ENCODE measurements around the gene NUP93. TPM values are rescaled to one million over a fixed set of nuclear protein-coding genes. Genes with fewer than 3 reads are reported as not detected.
"Not testable (repeated sequence)": the region's sequence is repeated elsewhere in the genome, so short reads cannot be mapped to it uniquely, and the experiment has no call there.

Gene NUP93
- total RNA-seq, 2 donors from 2014 or later, result 18.1 to 19.8 TPM

DNA sequence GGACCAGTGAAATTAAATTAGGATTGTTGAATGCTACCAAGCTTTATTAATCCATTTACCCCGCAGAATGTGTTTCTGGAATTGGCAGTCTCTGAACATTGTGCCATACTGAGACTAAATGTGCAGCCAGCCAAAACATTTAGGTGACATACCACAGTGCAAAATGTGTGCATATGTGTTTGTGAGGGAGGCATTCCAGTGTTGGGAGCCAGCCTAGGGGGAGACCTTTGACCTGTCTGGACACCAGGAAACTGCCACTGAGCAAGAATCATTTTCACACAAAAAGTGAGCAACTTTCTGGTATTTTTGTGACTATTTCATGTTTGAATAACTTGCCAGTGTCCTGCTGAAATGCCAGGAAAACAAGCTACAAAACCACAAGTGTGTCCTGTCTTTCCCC, 70.4 kb downstream of the NUP93 start:
- Histone ChIP-seq H3K4me3 (no peak overlapping the region), H3K27ac (no peak overlapping the region), H3K4me1 (no peaks in the 10 kb centered on the region), H3K9me3 (no peaks in the 10 kb centered on the region), H3K36me3 (no peaks in the 10 kb centered on the region), H3K27me3 (no peaks in the 10 kb centered on the region)
- TF ChIP-seq, protein P1, sequence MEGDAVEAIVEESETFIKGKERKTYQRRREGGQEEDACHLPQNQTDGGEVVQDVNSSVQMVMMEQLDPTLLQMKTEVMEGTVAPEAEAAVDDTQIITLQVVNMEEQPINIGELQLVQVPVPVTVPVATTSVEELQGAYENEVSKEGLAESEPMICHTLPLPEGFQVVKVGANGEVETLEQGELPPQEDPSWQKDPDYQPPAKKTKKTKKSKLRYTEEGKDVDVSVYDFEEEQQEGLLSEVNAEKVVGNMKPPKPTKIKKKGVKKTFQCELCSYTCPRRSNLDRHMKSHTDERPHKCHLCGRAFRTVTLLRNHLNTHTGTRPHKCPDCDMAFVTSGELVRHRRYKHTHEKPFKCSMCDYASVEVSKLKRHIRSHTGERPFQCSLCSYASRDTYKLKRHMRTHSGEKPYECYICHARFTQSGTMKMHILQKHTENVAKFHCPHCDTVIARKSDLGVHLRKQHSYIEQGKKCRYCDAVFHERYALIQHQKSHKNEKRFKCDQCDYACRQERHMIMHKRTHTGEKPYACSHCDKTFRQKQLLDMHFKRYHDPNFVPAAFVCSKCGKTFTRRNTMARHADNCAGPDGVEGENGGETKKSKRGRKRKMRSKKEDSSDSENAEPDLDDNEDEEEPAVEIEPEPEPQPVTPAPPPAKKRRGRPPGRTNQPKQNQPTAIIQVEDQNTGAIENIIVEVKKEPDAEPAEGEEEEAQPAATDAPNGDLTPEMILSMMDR (IDR thresholded peaks at IDR 0.05), result no peak
- no peak for DNase-seq (ENCODE audit: low spot score)

DNA sequence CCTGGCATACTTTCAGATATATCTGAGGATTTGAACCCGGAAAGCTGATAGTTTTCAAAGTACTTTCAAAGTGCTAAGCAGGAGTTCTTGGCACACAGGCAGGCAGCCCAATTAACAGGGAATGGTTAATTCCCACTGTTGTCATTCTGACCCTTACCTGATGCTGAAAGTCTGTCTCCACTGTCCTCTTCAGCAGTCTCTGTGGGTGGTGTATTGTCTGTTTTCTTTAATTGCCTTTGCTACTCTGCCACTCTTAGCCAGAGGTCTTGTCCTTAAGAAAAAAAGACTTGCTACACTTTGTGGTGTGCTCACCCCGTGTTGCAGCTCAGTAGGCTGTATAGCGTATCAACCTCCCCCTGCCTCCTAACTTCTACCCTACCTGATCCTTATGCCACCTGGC, 71.8 kb downstream of the NUP93 start:
- TF ChIP-seq, protein P1 (IDR thresholded peaks at IDR 0.05), result no peak
- Histone ChIP-seq H3K4me3 (no peak overlapping the region), H3K27me3 (no peaks in the 10 kb centered on the region), H3K9me3 (no peaks in the 10 kb centered on the region), H3K36me3 (peaks cover 5% of the 10 kb centered on the region), H3K4me1 (no peaks in the 10 kb centered on the region), H3K27ac (no peak overlapping the region)
- no peak for DNase-seq (ENCODE audit: low spot score)

DNA sequence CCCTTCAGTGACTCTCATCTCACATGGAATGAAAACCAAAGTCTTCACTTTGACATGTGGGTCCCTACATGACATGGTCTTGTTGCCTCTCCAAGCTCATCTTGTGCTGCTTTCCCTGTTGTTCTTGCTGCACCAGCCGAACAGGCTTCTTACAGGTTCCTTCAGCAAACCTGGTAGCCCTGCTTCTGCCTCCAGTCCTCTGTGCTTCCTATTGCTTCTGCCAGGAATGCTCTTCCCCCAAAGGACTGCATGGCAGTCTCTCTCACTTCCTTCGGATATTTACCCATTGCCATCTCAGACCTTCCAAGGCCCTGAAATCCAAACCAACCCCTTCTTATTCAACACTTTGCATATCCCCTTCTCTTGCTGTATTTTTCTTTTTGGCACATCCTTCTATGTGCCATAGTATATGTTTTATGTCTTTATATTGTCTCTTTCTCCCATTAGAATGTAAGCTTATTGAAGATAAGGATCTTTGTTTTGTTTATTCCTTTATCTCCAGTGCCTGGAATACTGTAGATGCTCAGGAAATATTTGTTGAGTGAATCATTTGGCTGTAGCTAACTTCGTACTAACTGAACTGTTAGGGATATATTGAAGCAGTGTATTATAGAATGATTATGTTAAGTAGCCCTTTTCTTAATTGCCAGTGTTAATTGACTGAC, 77.2 kb downstream of the NUP93 start:
- no peak overlapping the region for H3K27ac ChIP-seq
- no peak overlapping the region for H3K4me3 ChIP-seq
- no peaks in the 10 kb centered on the region for H3K4me1 ChIP-seq
- H3K9me3 ChIP-seq, result no peaks in the 10 kb centered on the region
- TF ChIP-seq, protein P1 (IDR thresholded peaks at IDR 0.05), result no peak
- peaks cover 20% of the 10 kb centered on the region for H3K36me3 ChIP-seq
- no peaks in the 10 kb centered on the region for H3K27me3 ChIP-seq
- no peak for DNase-seq (ENCODE audit: low spot score)

DNA sequence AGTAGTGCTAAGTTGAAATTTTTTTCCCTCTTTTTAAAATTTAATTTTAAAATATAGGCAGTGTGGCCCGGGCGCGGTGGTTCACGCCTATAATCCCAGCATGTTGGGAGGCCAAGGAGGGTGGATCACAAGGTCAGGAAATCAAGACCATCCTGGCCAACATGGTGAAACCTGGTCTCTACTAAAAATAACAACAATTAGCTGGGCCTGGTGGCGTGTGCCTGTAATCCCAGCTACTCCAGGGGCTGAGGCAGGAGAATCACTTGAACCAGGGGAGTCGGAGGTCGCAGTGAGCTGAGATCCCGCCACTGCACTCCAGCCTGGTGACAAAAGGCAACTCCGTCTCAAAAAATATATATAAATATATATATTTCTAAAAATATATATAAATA, 77.7 kb downstream of the NUP93 start:
- H3K9me3 ChIP-seq; H3K27me3 ChIP-seq; H3K27ac ChIP-seq; DNase-seq (ENCODE audit: low spot score); H3K4me1 ChIP-seq; H3K4me3 ChIP-seq: not testable (repeated sequence)
- H3K36me3 ChIP-seq, result peaks cover 20% of the 10 kb centered on the region

DNA sequence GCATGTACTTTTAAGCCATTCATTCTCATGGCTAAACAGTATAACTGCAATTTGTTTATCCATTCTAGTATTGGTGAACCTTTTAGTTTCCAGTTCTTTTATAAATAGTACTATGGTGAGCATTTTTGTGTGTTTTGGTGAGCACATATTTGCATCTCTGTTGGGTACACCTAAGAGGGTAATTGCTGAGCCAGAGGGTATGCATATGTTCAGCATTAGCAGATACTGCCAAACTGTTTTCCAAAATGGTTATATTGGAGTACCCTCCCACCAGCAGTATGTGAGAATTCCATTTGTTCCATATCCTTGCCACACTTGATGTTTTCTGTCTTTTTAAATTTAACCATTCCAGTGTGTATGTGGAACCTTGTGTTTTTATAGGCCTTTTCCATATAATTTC, 81.0 kb downstream of the NUP93 start:
- no peaks in the 10 kb centered on the region for H3K27me3 ChIP-seq
- no peak overlapping the region for H3K4me3 ChIP-seq
- no peak for DNase-seq (ENCODE audit: low spot score)
- peaks cover 0 to 5% of the 10 kb centered on the region in 2 donors for H3K4me1 ChIP-seq
- no peaks in the 10 kb centered on the region for H3K9me3 ChIP-seq
- TF ChIP-seq, protein P1 (IDR thresholded peaks at IDR 0.05), result no peak
- H3K36me3 ChIP-seq, result peaks cover 20% of the 10 kb centered on the region
- no peak overlapping the region for H3K27ac ChIP-seq

DNA sequence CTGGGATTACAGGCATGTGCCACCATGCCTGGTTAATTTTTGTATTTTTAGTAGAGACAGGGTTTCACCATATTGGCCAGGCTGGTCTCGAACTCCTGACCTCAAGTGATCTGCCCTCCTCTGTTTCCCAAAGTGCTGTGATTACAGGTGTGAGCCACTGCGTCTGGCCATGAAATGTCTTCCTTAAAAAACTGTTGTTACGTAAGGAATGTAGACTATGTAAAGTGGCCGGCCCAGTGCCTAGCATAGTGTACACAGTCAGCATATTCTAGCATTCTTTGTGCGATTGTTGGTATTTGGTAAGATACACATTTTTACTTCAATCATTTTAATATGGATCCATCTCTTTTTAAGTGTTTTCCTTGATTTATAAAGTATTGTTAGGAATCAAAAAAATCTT, 81.7 kb downstream of the NUP93 start:
- peaks cover 15% of the 10 kb centered on the region for H3K36me3 ChIP-seq
- H3K4me1 ChIP-seq; H3K9me3 ChIP-seq; H3K4me3 ChIP-seq; H3K27me3 ChIP-seq; H3K27ac ChIP-seq; DNase-seq (ENCODE audit: low spot score): not testable (repeated sequence)

DNA sequence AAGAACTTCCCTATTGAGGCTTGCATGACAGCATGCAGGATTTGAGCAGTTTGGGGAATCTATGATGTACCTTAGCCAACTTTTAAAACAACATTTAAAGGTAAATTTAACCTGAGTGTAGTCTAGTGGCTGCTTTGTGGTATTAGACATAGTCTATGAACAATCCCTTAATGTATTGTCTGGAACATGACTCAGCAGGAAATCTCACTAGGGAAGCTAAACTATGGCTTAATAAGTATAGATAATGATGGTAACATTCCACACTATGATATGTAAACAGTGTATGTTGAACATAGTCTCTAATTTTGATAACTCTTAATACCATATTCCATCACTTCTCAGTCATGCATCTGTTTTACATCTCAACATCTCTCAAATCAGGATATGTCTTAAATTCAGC, 83.0 kb downstream of the NUP93 start:
- TF ChIP-seq, protein P1 (IDR thresholded peaks at IDR 0.05), result no peak
- no peak for DNase-seq (ENCODE audit: low spot score)
- Histone ChIP-seq H3K36me3 (peaks cover 6% of the 10 kb centered on the region), H3K27ac (no peak overlapping the region), H3K4me1 (peaks cover 0 to 5% of the 10 kb centered on the region in 2 donors), H3K4me3 (no peak overlapping the region), H3K27me3 (no peaks in the 10 kb centered on the region), H3K9me3 (no peaks in the 10 kb centered on the region)

All from right atrium auricular region (tissue), 2 donors.